Smooth muscle cell (in vitro differentiated cells): ENCODE results near the gene COL17A1. TPM values are rescaled to one million over a fixed set of nuclear protein-coding genes. Genes with fewer than 3 reads are reported as not detected.

Experiments used
- DNase-seq: peaks from one replicate; lab custom pipeline; 2025; ENCODE audit not compliant: unreplicated experiment; lab: John Stamatoyannopoulos, UW
- H2AFZ ChIP-seq: fragments of 200-600 bp; sonication (generic); 2 replicates; pipeline ENCODE4 v1.6.0; 2016; ENCODE audit warnings: antibody characterized with exemption, low read depth, mild to moderate bottlenecking
- H3F3A ChIP-seq: fragments of 200-600 bp; sonication (generic); 2 replicates; pipeline ENCODE4 v1.6.0; 2017; ENCODE audit warnings: antibody characterized with exemption, low read depth
- H3K27ac ChIP-seq: fragments of 200-600 bp; sonication (generic); 2 replicates; pipeline ENCODE4 v1.5.1; 2016; ENCODE audit warnings: low read depth, mild to moderate bottlenecking
- H3K27me3 ChIP-seq: fragments of 200-600 bp; sonication (generic); 2 replicates; pipeline ENCODE4 v1.6.1; 2016; ENCODE audit warnings: low read depth, mild to moderate bottlenecking
- H3K36me3 ChIP-seq: fragments of 200-600 bp; sonication (generic); 2 replicates; pipeline ENCODE4 v1.5.1; 2016; ENCODE audit warnings: low read depth
- H3K4me1 ChIP-seq: fragments of 200-600 bp; sonication (generic); 2 replicates; pipeline ENCODE4 v1.5.1; 2016; ENCODE audit warnings: low read depth
- H3K4me2 ChIP-seq: fragments of 200-600 bp; sonication (generic); 2 replicates; pipeline ENCODE4 v1.6.0; 2016; ENCODE audit warnings: mild to moderate bottlenecking
- H3K4me3 ChIP-seq: fragments of 200-600 bp; sonication (generic); 2 replicates; pipeline ENCODE4 v1.5.1; 2016; ENCODE audit warnings: mild to moderate bottlenecking
- H3K79me2 ChIP-seq: fragments of 200-600 bp; sonication (generic); 2 replicates; pipeline ENCODE4 v1.6.0; 2016; ENCODE audit warnings: low read depth, mild to moderate bottlenecking
- H3K9ac ChIP-seq: fragments of 200-600 bp; sonication (generic); 2 replicates; pipeline ENCODE4 v1.6.0; 2016; ENCODE audit warnings: low read depth
- H3K9me3 ChIP-seq: fragments of 200-600 bp; sonication (generic); replicated peaks from 2 replicates; pipeline ENCODE4 v1.5.1; 2016; ENCODE audit warnings: low read depth
- H4K20me1 ChIP-seq: fragments of 200-600 bp; sonication (generic); 2 replicates; pipeline ENCODE4 v1.6.0; 2016; ENCODE audit warnings: low read depth
- WGBS: methylation state at CpG from one replicate; pipeline ENCODE4 v1.1.7; 2016; ENCODE audit warnings: low lambda C conversion rate; 5-methylcytosine and 5-hydroxymethylcytosine counted together
- polyA plus RNA-seq: library from polyadenylated mRNA; unstranded; fragments of >200 nt; fragmentation: Nextera tagmentation; extraction: Ambion mirVana; gene quantifications from 2 replicates; pipeline ENCODE4 v1.2.1, GENCODE V29; 2016
- total RNA-seq: library from RNA; depleted of rRNA; stranded (reverse); fragments of >200 nt; gene quantifications from 2 replicates; pipeline ENCODE4 v1.2.3, GENCODE V29; 2014
- TF ChIP-seq, protein P1 (sequence below): fragments of 200-600 bp; sonication (generic); IDR thresholded peaks from 2 replicates; pipeline ENCODE4 v1.5.1; 2017; ENCODE audit warnings: borderline replicate concordance, mild to moderate bottlenecking, antibody characterized with exemption; ENCODE audit not compliant: insufficient read depth, poor library complexity, severe bottlenecking

COL17A1 gene
- total and polyA plus RNA-seq, 2 experiments from 2014 or later: 31.5 to 150 TPM

DNA sequence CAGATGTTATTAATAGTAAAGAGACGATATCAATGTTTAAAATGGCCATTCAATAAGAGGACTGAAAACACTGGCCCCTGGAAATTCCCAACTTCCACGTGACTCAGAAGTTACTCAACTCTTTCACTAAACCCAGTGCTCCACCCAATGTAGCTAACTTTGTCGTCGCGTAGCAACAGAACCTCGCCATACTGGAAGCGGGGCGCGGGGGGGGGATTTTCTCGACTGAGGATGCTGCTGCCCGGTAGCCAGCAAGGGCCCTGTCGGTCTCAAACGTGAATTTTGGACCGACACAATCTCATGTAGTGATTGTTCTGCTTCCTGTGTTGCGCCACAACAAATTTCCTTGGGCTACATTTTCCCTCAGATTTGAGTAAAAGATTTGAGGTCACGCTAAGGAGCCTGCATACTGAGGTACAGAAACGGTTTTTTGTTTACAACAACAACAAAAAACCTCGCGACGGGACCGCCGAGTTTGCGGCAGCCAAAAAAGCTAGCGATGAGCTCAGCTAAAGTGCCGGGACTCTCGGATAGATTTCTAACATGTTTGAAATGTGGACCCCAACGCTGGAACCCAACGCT, 35.3 kb upstream of the COL17A1 start:
- Histone ChIP-seq H3K79me2 (no peaks in the 10 kb centered on the region), H3K36me3 (no peaks in the 10 kb centered on the region), H2AFZ (peak overlapping the region; percentile 91), H3K9ac (peak overlapping the region; percentile 99), H4K20me1 (no peaks in the 10 kb centered on the region), H3K9me3 (no peaks in the 10 kb centered on the region), H3K4me1 (peaks cover 23% of the 10 kb centered on the region), H3K4me2 (peak overlapping the region; percentile 93), H3K27ac (peak overlapping the region; percentile 100), H3K4me3 (peak overlapping the region; percentile 77), H3F3A (peaks cover 10% of the 10 kb centered on the region), H3K27me3 (no peaks in the 10 kb centered on the region)
- peak; percentile 62 for DNase-seq
- TF ChIP-seq, protein P1, sequence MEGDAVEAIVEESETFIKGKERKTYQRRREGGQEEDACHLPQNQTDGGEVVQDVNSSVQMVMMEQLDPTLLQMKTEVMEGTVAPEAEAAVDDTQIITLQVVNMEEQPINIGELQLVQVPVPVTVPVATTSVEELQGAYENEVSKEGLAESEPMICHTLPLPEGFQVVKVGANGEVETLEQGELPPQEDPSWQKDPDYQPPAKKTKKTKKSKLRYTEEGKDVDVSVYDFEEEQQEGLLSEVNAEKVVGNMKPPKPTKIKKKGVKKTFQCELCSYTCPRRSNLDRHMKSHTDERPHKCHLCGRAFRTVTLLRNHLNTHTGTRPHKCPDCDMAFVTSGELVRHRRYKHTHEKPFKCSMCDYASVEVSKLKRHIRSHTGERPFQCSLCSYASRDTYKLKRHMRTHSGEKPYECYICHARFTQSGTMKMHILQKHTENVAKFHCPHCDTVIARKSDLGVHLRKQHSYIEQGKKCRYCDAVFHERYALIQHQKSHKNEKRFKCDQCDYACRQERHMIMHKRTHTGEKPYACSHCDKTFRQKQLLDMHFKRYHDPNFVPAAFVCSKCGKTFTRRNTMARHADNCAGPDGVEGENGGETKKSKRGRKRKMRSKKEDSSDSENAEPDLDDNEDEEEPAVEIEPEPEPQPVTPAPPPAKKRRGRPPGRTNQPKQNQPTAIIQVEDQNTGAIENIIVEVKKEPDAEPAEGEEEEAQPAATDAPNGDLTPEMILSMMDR: no peak
- WGBS: 1% methylated on average over 28 of the region's 28 CpGs

DNA sequence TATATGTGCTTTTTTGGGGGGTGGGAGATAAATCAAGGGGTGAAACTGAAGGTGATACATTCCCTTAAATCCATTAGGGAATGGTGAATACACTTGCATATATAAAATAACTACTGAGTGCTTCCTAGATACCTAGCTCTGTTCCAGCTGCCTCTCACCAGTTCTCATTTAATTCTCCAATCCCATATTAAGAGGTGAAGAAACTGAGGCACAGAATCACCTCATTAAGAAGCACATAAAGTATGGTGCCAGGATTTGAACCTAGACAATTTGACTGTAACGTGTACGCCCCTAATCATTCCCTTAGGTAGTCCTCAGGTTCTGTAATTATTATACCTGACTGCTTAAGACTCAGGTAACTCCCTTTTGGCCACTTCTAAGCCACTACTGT, 34.8 kb upstream of the COL17A1 start:
- peaks cover 10% of the 10 kb centered on the region for H3F3A ChIP-seq
- no peaks in the 10 kb centered on the region for H3K79me2 ChIP-seq
- peak overlapping the region; percentile 99 for H3K9ac ChIP-seq
- H3K36me3 ChIP-seq: no peaks in the 10 kb centered on the region
- no peak for DNase-seq
- H3K9me3 ChIP-seq: no peaks in the 10 kb centered on the region
- WGBS: 58% methylated on average over 2 of the region's 2 CpGs
- peak overlapping the region; percentile 91 for H2AFZ ChIP-seq
- H3K4me3 ChIP-seq: peak overlapping the region; percentile 77
- no peaks in the 10 kb centered on the region for H3K27me3 ChIP-seq
- H4K20me1 ChIP-seq: no peaks in the 10 kb centered on the region
- H3K27ac ChIP-seq: peak overlapping the region; percentile 100
- H3K4me2 ChIP-seq: peak overlapping the region; percentile 93
- TF ChIP-seq, protein P1: no peak
- H3K4me1 ChIP-seq: peaks cover 23% of the 10 kb centered on the region

DNA sequence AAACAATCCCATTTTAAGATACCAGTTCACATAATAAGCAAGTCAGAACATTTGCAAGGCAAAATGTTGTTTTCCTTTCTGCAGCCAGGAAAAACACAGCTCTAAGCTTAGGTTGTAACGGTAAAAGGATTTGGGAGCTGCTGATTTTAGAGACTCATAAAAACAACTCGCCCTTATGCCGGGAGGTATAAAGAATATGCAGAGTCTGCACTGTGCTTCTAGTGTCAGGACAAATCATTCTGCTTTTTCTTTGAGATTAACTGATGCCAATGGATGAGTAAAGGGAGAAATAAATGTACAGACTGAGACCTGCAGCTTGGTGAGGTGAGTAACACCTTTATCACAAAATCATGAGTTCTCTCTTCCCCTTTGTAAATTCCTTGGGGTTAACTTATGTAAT, 34.3 kb upstream of the COL17A1 start:
- Histone ChIP-seq H3K36me3 (no peaks in the 10 kb centered on the region), H3K9ac (peak overlapping the region; percentile 99), H3K27ac (peak overlapping the region; percentile 100), H3K4me2 (peak overlapping the region; percentile 93), H2AFZ (peak overlapping the region; percentile 91), H3K27me3 (no peaks in the 10 kb centered on the region), H3K79me2 (no peaks in the 10 kb centered on the region), H3K9me3 (no peaks in the 10 kb centered on the region), H3F3A (peaks cover 10% of the 10 kb centered on the region), H3K4me1 (peaks cover 23% of the 10 kb centered on the region), H3K4me3 (no peak overlapping the region), H4K20me1 (no peaks in the 10 kb centered on the region)
- TF ChIP-seq, protein P1: no peak
- no peak for DNase-seq
- 15% methylated on average over 3 of the region's 3 CpGs for WGBS

DNA sequence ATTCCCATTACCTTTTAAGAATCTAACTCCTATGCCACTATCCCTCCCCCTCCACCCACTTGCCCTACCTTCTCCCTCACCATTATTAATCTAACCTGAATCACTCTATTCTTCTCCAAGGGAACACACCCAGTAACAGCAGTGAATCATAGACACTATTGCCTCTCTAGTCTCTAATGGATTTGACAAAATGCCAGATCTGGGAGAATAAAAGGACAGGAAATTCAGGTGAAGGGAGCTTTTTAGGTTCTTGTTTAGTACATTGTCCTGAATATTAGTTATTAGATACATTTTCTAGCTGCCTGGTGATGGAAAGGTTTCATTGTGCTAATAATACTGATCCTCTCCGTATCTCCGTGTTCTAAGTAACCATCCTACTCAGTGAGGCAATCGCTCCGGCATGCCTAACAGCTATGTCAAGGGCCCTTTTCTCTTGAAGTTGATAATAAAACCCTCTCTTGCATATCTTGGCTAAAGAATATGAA, 32.2 kb upstream of the COL17A1 start:
- WGBS: 45% methylated on average over 4 of the region's 4 CpGs
- no peaks in the 10 kb centered on the region for H3K9me3 ChIP-seq
- peak overlapping the region; percentile 100 for H3K27ac ChIP-seq

More for the DNA sequence above, 32.2 kb upstream of the COL17A1 start:
- TF ChIP-seq, protein P1: no peak
- Histone ChIP-seq H3K27me3 (no peaks in the 10 kb centered on the region), H3K36me3 (no peaks in the 10 kb centered on the region), H3K4me1 (peaks cover 18% of the 10 kb centered on the region), H3F3A (peaks cover 10% of the 10 kb centered on the region), H4K20me1 (no peaks in the 10 kb centered on the region), H3K9ac (peak overlapping the region; percentile 61), H3K4me3 (no peak overlapping the region), H2AFZ (peak overlapping the region; percentile 28), H3K4me2 (peak overlapping the region; percentile 47), H3K79me2 (no peaks in the 10 kb centered on the region)
- no peak for DNase-seq
